Measurements from ENCODE around the gene CWC27.
"Not testable (repeated sequence)": the region's sequence is repeated elsewhere in the genome, so short reads cannot be mapped to it uniquely, and the experiment has no call there.

Gene CWC27

DNA sequence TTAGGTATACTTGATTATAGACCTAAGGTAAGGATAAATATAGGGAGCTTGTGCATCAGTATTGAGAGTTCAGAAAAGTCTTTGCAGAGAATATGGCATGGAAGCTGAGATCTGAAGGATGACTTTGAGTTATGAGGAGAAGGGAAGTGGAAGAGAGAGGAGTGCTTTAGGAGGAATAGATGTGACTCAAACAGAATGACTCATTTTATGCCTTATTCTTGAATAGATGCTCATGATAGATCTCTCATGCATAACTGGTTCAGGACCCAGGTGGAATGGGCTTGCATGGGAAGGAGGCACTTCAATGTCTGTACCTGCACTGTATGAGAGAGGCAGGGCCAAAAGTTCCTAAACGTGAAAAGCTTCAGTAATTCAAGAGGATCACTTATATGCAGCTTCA, 103.3 kb downstream of the CWC27 start:
- Histone ChIP-seq H3K4me1 (ENCODE audit: control insufficient read depth, insufficient read depth, low read length) (peaks cover 6% of the 10 kb centered on the region; the same call in 1 of the 2 replicates), H3K4me3 (ENCODE audit: low read depth, low read length) (no peak overlapping the region), H3K27ac (ENCODE audit: low read depth, low read length) (no peak overlapping the region), H3K9ac (ENCODE audit: low read length) (no peak overlapping the region), H3K36me3 (ENCODE audit: control insufficient read depth, insufficient read depth, low read length) (no peaks in the 10 kb centered on the region), H3K27me3 (ENCODE audit: control insufficient read depth, insufficient read depth, low read length) (no peaks in the 10 kb centered on the region), H3K9me3 (ENCODE audit: control insufficient read depth, insufficient read depth, low read depth, low read length) (no peaks in the 10 kb centered on the region)

DNA sequence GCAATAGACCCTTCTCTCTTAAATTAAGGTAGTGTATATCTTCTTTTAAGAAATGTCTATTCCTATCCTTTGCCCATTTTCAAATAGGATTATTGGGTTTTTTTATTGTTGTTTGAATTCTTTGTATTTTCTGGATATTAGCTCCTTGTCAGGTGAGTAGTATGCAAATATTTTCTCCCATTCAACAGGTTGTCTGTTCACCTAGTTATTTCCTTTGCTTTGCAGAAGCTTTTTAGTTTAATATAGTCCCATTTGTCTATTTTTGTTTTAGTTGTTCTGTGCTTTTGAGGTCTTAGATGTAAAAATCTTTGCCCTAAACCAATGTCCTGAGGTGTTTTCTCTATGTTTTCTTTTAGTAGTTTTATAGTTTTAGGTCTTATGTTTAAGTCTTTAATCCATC, 104.7 kb downstream of the CWC27 start:
- Histone ChIP-seq H3K4me3 (ENCODE audit: low read depth, low read length) (no peak overlapping the region), H3K36me3 (ENCODE audit: control insufficient read depth, insufficient read depth, low read length) (no peaks in the 10 kb centered on the region)

DNA sequence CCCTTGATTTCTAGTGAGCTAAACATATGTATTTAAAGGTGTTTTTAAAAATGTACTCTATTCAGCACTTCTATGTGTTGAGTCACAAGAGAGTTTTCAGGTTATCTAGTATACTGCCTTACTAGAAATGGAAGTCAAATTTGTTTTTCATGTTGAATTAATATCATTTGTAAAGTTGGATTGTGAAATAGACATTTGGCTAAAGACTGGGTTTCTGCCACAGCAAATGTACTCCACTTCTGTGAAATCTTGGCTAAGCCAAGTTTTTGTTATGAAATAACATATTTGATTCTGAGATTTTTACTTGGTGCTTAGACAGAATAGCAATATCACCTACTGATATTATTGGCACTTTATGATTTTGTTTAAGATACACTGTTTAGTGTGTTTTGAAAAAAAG, 106.0 kb downstream of the CWC27 start:
- H3K4me3 ChIP-seq (ENCODE audit: low read depth, low read length) = no peak overlapping the region
- H3K27ac ChIP-seq (ENCODE audit: low read depth, low read length) = no peak overlapping the region
- H3K9me3 ChIP-seq (ENCODE audit: control insufficient read depth, insufficient read depth, low read depth, low read length) = no peaks in the 10 kb centered on the region
- no peaks in the 10 kb centered on the region for H3K4me1 ChIP-seq (ENCODE audit: control insufficient read depth, insufficient read depth, low read length)
- H3K9ac ChIP-seq (ENCODE audit: low read length) = no peak overlapping the region
- H3K27me3 ChIP-seq (ENCODE audit: control insufficient read depth, insufficient read depth, low read length) = no peaks in the 10 kb centered on the region
- H3K36me3 ChIP-seq (ENCODE audit: control insufficient read depth, insufficient read depth, low read length) = no peaks in the 10 kb centered on the region

More for the DNA sequence above, 104.7 kb downstream of the CWC27 start:
- H3K9me3 ChIP-seq (ENCODE audit: control insufficient read depth, insufficient read depth, low read depth, low read length) = no peaks in the 10 kb centered on the region
- peaks cover 6% of the 10 kb centered on the region; the same call in 1 of the 2 replicates for H3K4me1 ChIP-seq (ENCODE audit: control insufficient read depth, insufficient read depth, low read length)
- H3K27ac ChIP-seq (ENCODE audit: low read depth, low read length) = no peak overlapping the region
- H3K9ac ChIP-seq (ENCODE audit: low read length) = no peak overlapping the region
- H3K27me3 ChIP-seq (ENCODE audit: control insufficient read depth, insufficient read depth, low read length) = no peaks in the 10 kb centered on the region

DNA sequence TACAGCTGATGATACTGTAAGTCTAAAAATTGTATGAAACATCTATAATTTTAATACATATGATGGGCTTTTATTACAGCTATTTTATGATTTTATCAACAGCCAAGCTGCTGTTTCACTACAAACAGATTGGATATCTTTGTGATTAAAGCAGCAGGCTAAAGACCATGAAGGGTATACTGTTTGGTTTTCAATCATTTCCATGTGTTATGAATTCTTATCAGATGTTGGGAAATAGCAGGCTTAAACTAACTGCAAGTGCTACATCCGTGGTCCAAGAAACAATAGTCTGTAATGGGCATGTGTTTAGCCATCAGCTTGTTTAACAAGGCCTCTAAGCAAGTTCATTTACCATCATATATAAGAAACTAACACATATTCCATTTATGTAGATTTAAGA, 107.5 kb downstream of the CWC27 start:
- Histone ChIP-seq H3K27ac (ENCODE audit: low read depth, low read length) (no peak overlapping the region), H3K9me3 (ENCODE audit: control insufficient read depth, insufficient read depth, low read depth, low read length) (no peaks in the 10 kb centered on the region), H3K4me1 (ENCODE audit: control insufficient read depth, insufficient read depth, low read length) (no peaks in the 10 kb centered on the region), H3K4me3 (ENCODE audit: low read depth, low read length) (no peak overlapping the region), H3K36me3 (ENCODE audit: control insufficient read depth, insufficient read depth, low read length) (no peaks in the 10 kb centered on the region), H3K27me3 (ENCODE audit: control insufficient read depth, insufficient read depth, low read length) (no peaks in the 10 kb centered on the region), H3K9ac (ENCODE audit: low read length) (no peak overlapping the region)

DNA sequence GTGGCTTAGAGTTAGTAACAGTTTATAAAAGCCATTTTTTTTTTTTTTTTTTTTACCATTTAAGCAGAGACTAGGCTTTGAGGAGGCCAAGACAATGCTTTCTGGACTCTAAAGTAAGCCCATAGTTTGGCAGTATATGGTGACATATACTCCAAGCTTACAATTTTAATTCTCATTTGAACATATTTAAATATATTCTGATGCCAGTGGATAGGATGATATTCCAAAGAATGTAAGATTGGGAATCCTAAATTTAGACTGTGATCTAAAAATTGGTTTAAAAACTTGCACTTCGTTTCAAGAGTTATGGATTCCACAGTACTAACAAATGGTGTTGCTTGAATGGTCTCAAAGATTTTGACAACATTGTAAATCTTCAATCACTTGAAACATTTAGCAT, 112.1 kb downstream of the CWC27 start:
- Histone ChIP-seq H3K4me1 (ENCODE audit: control insufficient read depth, insufficient read depth, low read length) (no peaks in the 10 kb centered on the region), H3K27ac (ENCODE audit: low read depth, low read length) (no peak overlapping the region), H3K36me3 (ENCODE audit: control insufficient read depth, insufficient read depth, low read length) (no peaks in the 10 kb centered on the region), H3K9ac (ENCODE audit: low read length) (no peak overlapping the region), H3K9me3 (ENCODE audit: control insufficient read depth, insufficient read depth, low read depth, low read length) (no peaks in the 10 kb centered on the region), H3K27me3 (ENCODE audit: control insufficient read depth, insufficient read depth, low read length) (no peaks in the 10 kb centered on the region), H3K4me3 (ENCODE audit: low read depth, low read length) (no peak overlapping the region)

DNA sequence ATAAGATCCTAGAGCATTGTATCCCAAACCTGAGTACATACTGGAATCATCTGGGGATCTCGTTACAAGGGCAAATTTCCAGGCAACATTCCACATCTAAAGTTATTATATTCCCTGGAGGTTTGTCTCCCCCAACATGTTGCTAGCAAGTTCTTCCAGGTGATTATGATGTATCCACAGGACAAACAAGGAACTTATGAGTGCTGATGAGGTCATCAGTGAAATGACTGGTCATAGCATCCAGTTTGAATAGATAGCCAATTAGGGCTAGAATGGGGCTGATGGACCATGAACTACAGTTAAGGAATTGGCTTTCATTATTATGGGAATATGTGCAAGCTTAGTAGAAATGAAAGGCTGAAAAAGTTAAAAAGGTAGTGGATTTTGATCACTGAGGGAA, 115.2 kb downstream of the CWC27 start:
- H3K27ac ChIP-seq (ENCODE audit: low read depth, low read length) = no peak overlapping the region
- H3K27me3 ChIP-seq (ENCODE audit: control insufficient read depth, insufficient read depth, low read length) = no peaks in the 10 kb centered on the region
- no peaks in the 10 kb centered on the region for H3K9me3 ChIP-seq (ENCODE audit: control insufficient read depth, insufficient read depth, low read depth, low read length)
- H3K9ac ChIP-seq (ENCODE audit: low read length) = no peak overlapping the region
- H3K36me3 ChIP-seq (ENCODE audit: control insufficient read depth, insufficient read depth, low read length) = no peaks in the 10 kb centered on the region
- no peaks in the 10 kb centered on the region for H3K4me1 ChIP-seq (ENCODE audit: control insufficient read depth, insufficient read depth, low read length)
- H3K4me3 ChIP-seq (ENCODE audit: low read depth, low read length) = no peak overlapping the region

DNA sequence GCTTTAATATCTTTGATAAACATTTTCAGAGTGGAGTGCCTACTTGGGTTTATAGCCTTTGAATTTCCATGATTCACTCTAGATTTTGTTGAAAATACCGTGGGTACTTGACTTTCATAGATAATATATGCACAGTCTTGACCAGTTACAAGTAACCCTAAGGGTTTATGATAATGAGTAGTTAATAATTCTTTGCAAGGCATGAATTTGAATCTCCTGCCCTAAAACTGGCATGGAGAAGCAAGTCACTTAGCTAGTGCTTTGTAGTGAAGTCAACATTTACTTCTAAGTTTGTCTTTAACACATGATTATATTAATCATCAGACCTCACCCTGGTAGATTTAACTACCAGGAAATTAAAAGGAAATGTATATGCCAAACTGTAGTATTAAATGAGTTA, 115.8 kb downstream of the CWC27 start:
- no peaks in the 10 kb centered on the region for H3K9me3 ChIP-seq (ENCODE audit: control insufficient read depth, insufficient read depth, low read depth, low read length)
- no peak overlapping the region for H3K9ac ChIP-seq (ENCODE audit: low read length)
- no peaks in the 10 kb centered on the region for H3K36me3 ChIP-seq (ENCODE audit: control insufficient read depth, insufficient read depth, low read length)
- no peaks in the 10 kb centered on the region for H3K4me1 ChIP-seq (ENCODE audit: control insufficient read depth, insufficient read depth, low read length)
- H3K27ac ChIP-seq (ENCODE audit: low read depth, low read length) = no peak overlapping the region
- no peaks in the 10 kb centered on the region for H3K27me3 ChIP-seq (ENCODE audit: control insufficient read depth, insufficient read depth, low read length)
- H3K4me3 ChIP-seq (ENCODE audit: low read depth, low read length) = no peak overlapping the region

DNA sequence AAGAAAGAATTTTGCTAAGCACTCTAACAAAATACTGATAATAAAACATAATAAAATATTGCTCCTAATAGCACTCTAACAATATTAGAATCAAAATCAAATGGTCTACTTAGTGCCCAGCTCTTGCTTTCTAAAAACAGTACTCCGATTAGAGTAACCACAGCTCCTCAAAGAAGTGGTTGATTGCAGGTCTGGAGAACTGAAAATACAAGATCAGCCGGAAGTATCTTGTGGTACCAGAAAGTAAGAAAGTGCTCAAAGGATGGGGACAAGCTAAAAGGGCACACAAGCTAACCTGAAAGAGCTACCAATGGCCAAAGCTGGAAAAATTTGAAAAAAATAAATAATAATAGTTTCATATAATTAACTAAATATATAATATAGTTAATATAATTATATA, 119.2 kb downstream of the CWC27 start:
- Histone ChIP-seq H3K36me3 (ENCODE audit: control insufficient read depth, insufficient read depth, low read length) (no peaks in the 10 kb centered on the region), H3K4me3 (ENCODE audit: low read depth, low read length) (no peak overlapping the region)

DNA sequence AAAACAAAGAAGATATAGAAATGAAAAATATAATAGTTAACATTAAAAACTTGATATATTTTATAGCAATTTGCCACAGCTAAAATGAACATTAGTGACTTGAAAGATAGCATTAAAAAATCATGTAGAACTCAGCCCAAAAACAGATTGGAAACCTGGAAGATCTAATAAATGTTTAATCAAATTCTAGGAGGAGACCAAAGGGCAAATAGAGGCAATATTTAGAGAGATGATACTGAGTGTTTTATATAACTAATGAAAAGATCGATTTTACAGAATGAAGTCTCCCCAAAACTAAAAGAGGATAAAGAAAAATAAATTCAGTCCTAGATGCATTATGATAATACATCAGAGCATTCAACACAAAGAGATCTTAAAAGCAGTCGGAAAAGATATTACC, 127.0 kb downstream of the CWC27 start:
- Histone ChIP-seq H3K27me3 (ENCODE audit: control insufficient read depth, insufficient read depth, low read length) (no peaks in the 10 kb centered on the region), H3K9me3 (ENCODE audit: control insufficient read depth, insufficient read depth, low read depth, low read length) (no peaks in the 10 kb centered on the region), H3K4me1 (ENCODE audit: control insufficient read depth, insufficient read depth, low read length) (no peaks in the 10 kb centered on the region), H3K27ac (ENCODE audit: low read depth, low read length) (no peak overlapping the region), H3K36me3 (ENCODE audit: control insufficient read depth, insufficient read depth, low read length) (no peaks in the 10 kb centered on the region), H3K9ac (ENCODE audit: low read length) (no peak overlapping the region), H3K4me3 (ENCODE audit: low read depth, low read length) (no peak overlapping the region)

More for the DNA sequence above, 119.2 kb downstream of the CWC27 start:
- H3K4me1 ChIP-seq (ENCODE audit: control insufficient read depth, insufficient read depth, low read length) = no peaks in the 10 kb centered on the region
- no peak overlapping the region for H3K27ac ChIP-seq (ENCODE audit: low read depth, low read length)
- H3K27me3 ChIP-seq (ENCODE audit: control insufficient read depth, insufficient read depth, low read length) = no peaks in the 10 kb centered on the region
- H3K9ac ChIP-seq (ENCODE audit: low read length) = no peak overlapping the region
- H3K9me3 ChIP-seq (ENCODE audit: control insufficient read depth, insufficient read depth, low read depth, low read length) = no peaks in the 10 kb centered on the region

DNA sequence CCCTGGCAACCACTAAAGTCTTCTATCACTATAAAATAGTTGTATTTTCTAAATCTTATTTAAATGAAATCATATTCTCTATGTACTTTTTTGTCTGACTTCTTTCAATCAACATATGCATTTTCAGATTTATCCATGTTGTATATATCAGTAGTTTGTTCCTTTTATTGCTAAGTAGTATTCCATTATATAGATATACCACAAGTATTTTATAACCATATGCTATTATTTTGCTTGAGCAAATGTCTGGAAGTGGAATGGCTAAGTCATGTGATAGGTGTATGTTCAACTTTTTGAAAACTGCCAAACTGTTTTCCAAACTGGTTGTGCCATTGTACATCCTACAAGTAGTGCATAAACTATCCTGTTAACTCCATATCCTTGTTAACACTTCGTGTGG, 131.1 kb downstream of the CWC27 start:
- Histone ChIP-seq H3K36me3 (ENCODE audit: control insufficient read depth, insufficient read depth, low read length) (no peaks in the 10 kb centered on the region), H3K4me3 (ENCODE audit: low read depth, low read length) (no peak overlapping the region)

DNA sequence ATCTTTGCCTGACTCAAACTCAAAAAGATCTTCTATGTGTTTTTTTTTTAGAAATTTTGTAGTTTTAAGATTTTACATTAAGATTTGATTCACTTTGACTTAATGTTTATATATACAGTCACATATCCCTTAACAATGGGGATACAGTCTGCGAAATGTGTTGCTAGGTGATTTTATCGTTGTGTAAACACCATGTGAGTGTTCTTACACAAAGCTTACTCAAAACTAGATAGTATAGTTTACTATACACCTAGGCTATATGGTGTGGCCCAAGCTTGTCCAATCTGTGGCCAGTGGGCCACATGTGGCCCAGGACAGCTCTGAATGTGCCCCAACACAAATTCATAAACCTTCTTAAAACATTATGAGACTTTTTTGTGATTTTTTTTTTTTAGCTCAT, 131.9 kb downstream of the CWC27 start:
- Histone ChIP-seq H3K36me3 (ENCODE audit: control insufficient read depth, insufficient read depth, low read length) (no peaks in the 10 kb centered on the region), H3K27me3 (ENCODE audit: control insufficient read depth, insufficient read depth, low read length) (no peaks in the 10 kb centered on the region), H3K4me3 (ENCODE audit: low read depth, low read length) (no peak overlapping the region), H3K9ac (ENCODE audit: low read length) (no peak overlapping the region), H3K4me1 (ENCODE audit: control insufficient read depth, insufficient read depth, low read length) (no peaks in the 10 kb centered on the region), H3K27ac (ENCODE audit: low read depth, low read length) (no peak overlapping the region), H3K9me3 (ENCODE audit: control insufficient read depth, insufficient read depth, low read depth, low read length) (no peaks in the 10 kb centered on the region)

More for the DNA sequence above, 131.1 kb downstream of the CWC27 start:
- Histone ChIP-seq H3K4me1 (ENCODE audit: control insufficient read depth, insufficient read depth, low read length) (no peaks in the 10 kb centered on the region), H3K9ac (ENCODE audit: low read length) (no peak overlapping the region), H3K27me3 (ENCODE audit: control insufficient read depth, insufficient read depth, low read length) (no peaks in the 10 kb centered on the region), H3K27ac (ENCODE audit: low read depth, low read length) (no peak overlapping the region), H3K9me3 (ENCODE audit: control insufficient read depth, insufficient read depth, low read depth, low read length) (no peaks in the 10 kb centered on the region)

DNA sequence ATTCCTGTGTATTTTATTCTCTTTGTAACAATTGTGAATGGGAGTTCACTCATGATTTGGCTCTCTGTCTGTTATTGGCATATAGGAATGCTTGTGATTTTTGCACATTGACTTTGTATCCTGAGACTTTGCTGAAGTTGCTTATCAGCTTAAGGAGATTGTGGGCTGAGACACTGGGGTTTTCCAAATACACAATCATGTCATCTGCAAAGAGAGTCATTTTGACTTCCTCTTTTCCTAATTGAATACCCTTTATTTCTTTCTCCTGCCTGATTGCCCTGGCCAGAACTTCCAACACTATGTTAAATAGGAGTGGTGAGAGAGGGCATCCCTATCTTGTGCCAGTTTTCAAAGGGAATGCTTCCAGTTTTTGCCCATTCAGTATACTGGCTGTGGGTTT, 138.7 kb downstream of the CWC27 start:
- H3K9me3 ChIP-seq (ENCODE audit: control insufficient read depth, insufficient read depth, low read depth, low read length) = peaks cover 11% of the 10 kb centered on the region
- not testable (repeated sequence) for H3K27ac ChIP-seq (ENCODE audit: low read depth, low read length); H3K9ac ChIP-seq (ENCODE audit: low read length); H3K36me3 ChIP-seq (ENCODE audit: control insufficient read depth, insufficient read depth, low read length); H3K27me3 ChIP-seq (ENCODE audit: control insufficient read depth, insufficient read depth, low read length); H3K4me3 ChIP-seq (ENCODE audit: low read depth, low read length); H3K4me1 ChIP-seq (ENCODE audit: control insufficient read depth, insufficient read depth, low read length)
